KG1 (cell line): ENCODE measurements around the gene CILP.

ENCODE experiments used
- DNase-seq: peaks from one replicate; lab custom pipeline; 2025; lab: John Stamatoyannopoulos, UW

The CILP gene

GRCh38 chr15:65226221-65226620 is 14.9 kb upstream of the CILP start:
- no peak for DNase-seq

GRCh38 chr15:65223996-65224395 is 12.7 kb upstream of the CILP start:
- no peak for DNase-seq

GRCh38 chr15:65222891-65223290 is 11.6 kb upstream of the CILP start:
- DNase-seq = no peak

- no peak for DNase-seq
Observed at GRCh38 chr15:65221697-65222096, 10.4 kb upstream of the CILP start.

- DNase-seq = no peak
Observed at GRCh38 chr15:65219137-65219536, 7.9 kb upstream of the CILP start.

- DNase-seq = no peak
Observed at GRCh38 chr15:65217526-65218482, 6.5 kb upstream of the CILP start.

- DNase-seq = no peak
Observed at GRCh38 chr15:65215496-65215895, 4.2 kb upstream of the CILP start.

GRCh38 chr15:65214010-65214409 is 2.7 kb upstream of the CILP start:
- no peak for DNase-seq

- no peak for DNase-seq
Observed at GRCh38 chr15:65213241-65213640, 2.0 kb upstream of the CILP start.

- DNase-seq = no peak
Observed at GRCh38 chr15:65212097-65212496, 824 bp upstream of the CILP start.

GRCh38 chr15:65211482-65211982 is 259 bp upstream of the CILP start:
- no peak for DNase-seq

- DNase-seq = no peak
Observed at GRCh38 chr15:65209701-65210643, 1.3 kb downstream of the CILP start.

- DNase-seq = no peak
Observed at GRCh38 chr15:65208647-65209046, 2.6 kb downstream of the CILP start.

- no peak for DNase-seq
Observed at GRCh38 chr15:65207280-65207840, 3.9 kb downstream of the CILP start.

GRCh38 chr15:65206750-65207149 is 4.5 kb downstream of the CILP start:
- DNase-seq = no peak

GRCh38 chr15:65204931-65205660 is 6.2 kb downstream of the CILP start:
- DNase-seq = no peak

GRCh38 chr15:65204236-65204930 is 6.9 kb downstream of the CILP start:
- DNase-seq = no peak

- no peak for DNase-seq
Observed at GRCh38 chr15:65201918-65202317, 9.4 kb downstream of the CILP start.

- DNase-seq = no peak
Observed at GRCh38 chr15:65198571-65198970, 12.7 kb downstream of the CILP start.

- no peak for DNase-seq
Observed at GRCh38 chr15:65197337-65197645, 14.0 kb downstream of the CILP start.
